HG03064 (cell line): ENCODE results near the gene OSBPL10.
A peak's percentile ranks its signal among the peaks of the same experiment; 100 is the strongest.

Source experiments
- ATAC-seq: cut with Tn5 transposase; IDR thresholded peaks from one replicate; pipeline ENCODE4 v1.9.1; 2021; ENCODE audit warnings: low read depth; ENCODE audit not compliant: unreplicated experiment

The OSBPL10 gene

DNA sequence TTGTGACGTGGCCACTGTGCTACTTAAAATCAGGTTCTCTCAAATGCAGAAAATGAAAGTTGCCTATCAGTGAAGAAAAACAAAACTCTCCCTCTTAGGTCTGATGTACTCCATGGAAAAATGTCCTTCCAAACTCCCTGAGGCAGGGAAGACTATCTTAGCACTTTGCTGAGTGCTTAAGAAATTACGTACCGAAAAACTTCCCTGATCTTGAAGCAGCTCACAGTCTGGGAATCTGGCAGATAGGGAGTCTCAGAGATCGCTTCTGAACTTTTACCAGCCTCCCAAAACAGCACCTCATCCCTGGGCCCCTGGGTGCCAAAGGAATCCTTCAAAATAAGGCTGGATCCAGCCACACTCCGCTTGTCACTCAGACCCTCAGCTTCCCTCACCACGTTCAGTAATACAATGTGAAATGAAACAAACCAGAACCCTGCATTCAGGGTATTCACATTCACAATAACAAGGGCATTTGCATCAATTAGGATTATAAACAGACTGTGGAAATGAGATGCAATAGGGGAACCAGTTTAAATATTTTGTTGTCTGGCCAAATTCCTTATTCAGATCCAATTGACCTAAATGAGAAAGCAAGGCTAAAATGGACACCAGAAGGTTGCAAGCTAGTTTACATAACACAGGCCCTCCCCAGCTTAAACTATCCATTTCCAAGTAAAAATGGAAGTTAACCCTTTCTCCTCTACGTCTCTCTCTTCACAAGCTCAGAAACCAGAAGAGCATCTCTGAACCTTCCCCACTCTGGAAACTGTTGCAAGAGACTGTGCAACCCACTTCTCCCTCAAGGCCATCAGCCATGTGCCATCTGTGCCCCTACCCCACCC is 20.9 kb downstream of the OSBPL10 start:
- no peak for ATAC-seq

DNA sequence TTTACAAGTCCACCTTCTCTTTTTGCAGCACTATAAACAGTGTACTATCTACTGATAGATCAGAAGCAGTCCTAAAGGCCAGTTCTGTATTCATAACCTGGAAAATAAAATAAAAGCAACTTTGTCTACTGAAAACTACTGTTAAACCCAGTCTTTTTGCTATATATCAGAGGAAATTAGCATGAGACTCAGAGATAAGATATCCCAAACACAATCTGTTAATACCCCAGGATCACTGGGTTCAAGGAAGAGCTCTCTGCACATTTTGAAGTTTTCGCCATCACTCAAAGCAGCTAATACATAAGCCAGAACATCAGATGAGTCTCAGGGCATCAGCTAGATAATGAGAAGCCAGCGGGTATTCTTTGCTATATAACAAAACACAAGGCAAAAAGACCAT is 21.8 kb downstream of the OSBPL10 start:
- no peak for ATAC-seq

DNA sequence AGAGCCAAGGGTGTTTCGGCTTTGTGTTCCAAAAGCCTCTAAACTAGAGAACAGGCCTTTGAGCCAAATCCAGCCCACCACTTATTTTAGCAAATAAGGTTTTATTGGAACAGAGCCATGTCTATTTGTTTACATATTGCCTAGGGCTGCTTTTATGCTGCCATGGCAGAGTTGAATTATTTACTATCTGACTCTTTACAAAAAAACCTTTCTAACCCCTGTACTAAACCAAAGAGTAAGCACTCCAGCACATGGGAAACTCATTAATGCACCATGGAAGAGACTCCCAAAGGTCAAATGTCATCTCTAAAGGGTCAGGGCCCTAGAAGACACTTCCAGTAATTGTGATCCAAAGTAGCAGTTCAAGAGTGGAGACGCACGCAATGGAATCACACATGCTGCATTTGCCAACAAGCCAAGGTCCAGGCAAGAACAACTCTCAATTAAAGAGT is 22.3 kb downstream of the OSBPL10 start:
- ATAC-seq = no peak

DNA sequence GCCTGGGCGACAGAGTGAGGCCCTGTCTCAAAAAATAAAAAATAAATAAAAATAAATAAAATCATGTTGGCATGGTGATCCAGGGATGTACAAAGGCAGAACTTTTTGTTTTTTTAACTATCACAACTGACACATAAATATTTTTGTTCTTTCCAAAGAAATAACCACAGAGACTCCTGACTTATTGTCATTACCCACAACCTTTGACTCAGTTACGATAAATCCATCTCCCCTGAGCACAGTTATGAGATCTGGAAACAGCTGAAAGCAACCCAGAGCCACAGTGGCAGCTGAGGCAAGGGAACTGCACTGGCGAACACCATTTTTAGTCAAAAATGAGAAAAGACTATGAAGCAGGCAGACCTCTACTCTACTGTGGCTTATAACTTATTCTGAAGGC is 24.0 kb downstream of the OSBPL10 start:
- no peak for ATAC-seq

DNA sequence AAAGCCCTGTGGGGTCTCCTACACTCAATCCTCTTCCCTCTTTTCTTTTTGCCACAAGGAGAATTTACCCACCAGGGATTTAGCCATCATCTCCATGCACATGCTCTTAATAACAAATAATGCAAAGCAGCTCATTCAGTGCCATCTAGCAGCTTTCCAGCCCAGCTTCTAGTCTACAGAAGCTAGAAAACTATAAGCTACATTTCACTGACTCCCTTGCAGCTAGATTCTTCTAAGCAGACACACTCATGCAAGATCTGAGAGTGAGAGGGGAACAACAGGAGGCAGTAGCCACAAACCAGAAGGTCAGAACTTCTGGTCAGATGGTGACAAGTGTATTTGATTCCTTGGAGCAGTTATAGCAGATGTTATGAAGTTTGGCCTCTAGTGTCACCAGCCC is 25.5 kb downstream of the OSBPL10 start:
- no peak for ATAC-seq

DNA sequence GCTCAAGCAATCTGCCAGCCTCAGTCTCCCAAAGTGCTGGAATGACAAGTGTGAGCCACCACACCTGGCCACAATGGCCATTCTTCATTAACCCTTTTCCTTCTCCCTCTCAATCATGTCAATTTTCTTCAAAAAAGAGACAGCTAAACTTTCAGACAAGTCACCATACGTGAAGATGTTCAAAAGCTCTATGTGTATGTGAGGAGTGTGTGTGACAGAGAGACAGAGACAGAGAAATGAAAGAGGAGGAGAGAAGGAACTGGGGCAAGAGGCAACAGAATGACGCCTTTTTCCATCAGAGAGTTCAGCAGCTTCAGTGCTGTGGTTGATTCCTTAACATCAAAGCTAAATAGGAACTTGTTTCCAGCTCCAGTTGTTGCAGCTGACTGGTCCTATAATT is 27.4 kb downstream of the OSBPL10 start:
- ATAC-seq = no peak

DNA sequence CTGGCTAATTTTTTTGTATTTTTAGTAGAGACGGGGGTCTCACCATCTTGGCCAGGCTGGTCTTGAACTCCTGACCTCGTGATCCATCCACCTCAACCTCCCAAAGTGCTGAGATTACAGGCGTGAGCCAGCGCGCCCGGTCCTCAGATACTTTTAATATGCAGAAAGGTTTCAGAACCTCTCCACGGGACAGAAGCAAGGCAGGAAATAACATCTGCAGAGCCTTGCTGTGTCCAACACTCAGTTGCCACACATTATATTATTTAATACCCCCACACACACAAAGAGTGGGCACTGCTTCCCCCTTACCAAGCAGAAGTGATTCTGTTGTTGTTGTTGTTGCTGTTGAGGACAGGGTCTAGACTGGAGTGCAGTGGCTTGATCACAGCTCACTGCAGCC is 28.0 kb downstream of the OSBPL10 start:
- ATAC-seq = no peak

DNA sequence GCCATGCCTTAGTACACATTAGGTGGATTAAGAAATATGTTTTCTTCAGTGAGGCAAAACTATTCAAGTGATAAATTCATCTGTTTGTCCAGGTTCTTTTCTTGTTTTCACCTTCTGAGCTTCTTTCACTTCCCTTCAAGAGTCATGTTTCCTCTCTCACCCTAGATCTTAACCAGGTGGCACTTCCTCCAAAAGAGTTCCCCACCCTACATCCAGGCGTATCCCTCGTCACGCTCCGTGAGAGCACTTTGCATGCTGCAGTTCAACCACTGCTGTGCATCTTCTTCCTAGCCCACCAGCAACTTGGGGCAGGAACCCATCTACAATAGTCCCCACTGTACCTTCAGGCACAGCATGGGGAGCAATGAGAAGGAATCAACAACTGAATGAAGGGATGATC is 28.9 kb downstream of the OSBPL10 start:
- ATAC-seq = peak; percentile 80

DNA sequence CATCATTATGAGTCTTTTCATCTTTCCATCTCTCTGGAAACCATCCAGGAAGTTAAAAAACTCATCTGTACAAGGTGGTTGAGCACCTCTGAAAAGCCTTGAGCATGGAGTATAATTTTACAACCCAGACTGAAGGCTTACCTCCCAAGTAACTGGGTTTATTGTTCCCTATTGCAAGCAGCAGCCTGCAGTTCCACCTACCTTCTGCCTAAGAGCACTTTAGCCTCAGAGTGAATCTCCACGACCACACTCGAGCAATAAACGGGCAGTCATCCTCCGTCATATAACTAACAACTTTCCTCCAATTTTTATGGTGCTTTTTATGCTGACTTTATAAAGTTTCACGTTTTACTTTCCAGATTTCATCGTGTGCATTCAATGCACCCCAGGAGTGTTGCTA is 32.8 kb downstream of the OSBPL10 start:
- no peak for ATAC-seq

DNA sequence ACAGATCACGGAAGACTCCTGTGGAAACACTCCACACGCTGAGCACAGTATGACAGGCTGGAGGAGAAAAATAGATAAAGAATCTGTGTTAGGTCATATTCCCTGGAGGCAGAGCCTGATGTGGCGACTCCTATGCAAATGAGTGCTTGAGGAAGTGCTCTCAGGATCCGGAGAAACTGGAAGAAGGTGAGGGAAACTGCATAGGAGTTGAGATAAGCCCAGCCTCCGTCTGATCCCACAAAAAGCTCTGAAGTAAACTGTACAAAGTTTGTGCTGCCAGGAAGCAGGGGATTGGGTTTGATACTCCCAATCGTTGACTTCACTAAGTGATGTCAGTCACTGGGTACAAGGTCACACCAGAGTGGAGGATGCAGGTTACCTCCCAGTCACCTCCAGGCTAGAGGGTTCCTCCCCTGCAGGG is 33.4 kb downstream of the OSBPL10 start:
- no peak for ATAC-seq

DNA sequence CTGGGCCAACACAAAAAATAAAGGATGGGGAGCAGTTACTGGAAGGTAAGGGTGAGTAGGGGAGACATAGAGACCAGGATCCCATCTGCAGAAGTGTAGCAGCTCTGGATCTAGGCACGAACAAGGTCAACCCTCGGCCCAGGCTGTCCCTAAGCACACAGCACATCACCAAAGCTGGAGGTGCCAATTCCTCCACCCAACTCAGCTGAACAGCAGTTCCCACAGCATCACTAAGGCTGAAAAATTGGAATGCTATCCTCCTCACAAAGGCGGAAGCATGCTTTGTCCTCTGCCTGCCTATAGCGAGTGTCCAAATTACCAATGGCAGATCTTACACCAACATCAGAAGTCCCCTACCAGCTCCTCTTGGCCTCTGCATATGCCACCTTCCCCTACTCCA is 33.9 kb downstream of the OSBPL10 start:
- no peak for ATAC-seq

DNA sequence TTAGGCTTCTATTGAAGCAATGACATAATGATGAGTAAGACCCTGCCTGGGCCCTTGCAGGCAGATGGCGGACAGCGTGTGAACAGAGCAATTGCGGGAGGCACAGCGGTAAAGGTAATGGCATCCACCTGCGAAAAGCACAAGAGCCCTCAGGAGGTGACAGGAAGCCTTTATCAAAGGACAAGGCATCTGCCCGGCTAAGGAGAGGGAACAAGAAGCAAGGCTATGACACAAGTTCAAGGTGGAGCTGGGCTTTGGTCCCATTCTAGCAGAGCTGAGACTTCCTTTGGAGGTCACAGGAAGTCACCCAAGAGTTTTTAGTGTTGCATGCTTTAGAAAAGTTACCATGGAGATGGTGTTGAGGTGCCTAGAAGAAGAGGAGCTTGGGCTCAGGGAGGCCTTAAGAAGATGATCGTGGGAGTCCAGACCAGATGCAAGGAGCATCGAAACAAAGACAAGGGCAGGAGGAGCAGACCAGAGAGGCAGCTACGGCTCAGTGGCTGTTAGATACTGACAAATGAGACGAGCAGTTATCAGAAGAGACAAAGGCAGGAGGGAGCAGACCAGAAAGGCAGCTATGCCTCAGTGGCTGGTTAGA is 34.5 kb downstream of the OSBPL10 start:
- ATAC-seq = no peak

DNA sequence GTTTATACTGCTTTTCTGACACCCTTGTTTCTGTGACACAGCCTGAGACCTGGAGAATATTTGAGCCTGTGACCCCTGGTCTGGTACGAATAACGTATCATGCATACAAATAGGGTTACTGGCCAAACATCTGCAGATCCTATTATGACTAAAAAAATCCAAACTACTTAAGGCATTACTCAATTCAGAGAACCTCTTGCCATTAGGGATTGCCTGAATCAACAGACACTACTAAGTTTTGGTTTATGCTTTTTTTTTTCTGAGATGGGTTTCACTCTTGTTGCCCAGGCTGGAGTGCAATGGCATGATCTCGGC is 35.4 kb downstream of the OSBPL10 start:
- ATAC-seq = no peak

DNA sequence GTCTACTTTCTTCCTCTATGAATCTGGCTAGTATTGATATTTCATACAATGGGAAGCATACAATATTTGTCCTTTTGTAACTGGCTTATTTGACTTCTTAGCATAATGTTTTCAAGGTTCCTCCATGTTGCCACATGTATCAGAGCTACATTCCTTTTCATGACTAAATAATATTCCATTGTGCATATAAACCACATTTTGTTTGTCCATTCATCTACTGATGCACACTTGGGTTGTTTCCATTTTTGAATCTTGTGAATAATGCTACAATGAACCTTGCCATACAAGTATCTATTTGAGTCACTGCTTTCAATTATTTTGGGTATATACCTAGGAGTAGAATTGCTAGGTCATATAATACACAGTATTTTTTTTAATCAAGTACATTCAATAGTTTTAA is 38.0 kb downstream of the OSBPL10 start:
- no peak for ATAC-seq

DNA sequence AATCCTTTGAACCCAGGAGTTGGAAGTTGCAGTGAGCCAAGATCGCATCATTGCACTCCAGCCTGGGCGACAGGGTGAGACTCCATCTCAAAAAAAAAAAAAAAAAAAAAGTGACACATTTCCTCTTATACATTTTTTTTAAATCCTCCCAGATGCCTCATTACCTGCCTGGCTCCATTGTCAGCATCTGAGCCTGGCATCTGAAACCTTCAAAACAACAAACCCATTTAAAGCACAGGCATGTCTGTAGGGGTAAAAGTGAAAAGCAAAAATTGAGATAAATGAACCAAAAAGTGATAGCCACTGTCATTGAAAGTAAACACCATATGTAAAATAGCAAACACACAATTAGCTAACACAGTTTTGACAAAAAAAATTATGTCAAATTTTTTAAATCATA is 38.6 kb downstream of the OSBPL10 start:
- no peak for ATAC-seq

DNA sequence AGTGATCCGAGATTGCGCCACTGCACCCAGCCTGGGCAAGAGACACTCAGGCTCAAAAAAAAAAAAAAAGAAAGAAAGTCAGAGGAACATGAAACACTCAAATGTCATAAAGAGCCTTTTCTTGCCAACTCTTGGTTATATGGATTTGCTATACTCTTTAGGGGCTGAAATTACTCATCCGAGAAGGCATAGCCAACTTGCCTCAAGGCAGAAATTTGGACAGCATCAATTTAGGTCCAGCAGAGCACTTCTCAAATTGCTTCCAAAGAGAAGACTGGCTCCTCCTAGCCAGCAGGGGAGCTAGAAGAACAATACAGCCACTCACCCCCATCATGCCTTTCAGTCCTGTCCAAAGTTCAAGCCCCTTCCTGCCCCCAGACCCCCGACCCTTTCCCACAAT is 43.8 kb downstream of the OSBPL10 start:
- no peak for ATAC-seq

DNA sequence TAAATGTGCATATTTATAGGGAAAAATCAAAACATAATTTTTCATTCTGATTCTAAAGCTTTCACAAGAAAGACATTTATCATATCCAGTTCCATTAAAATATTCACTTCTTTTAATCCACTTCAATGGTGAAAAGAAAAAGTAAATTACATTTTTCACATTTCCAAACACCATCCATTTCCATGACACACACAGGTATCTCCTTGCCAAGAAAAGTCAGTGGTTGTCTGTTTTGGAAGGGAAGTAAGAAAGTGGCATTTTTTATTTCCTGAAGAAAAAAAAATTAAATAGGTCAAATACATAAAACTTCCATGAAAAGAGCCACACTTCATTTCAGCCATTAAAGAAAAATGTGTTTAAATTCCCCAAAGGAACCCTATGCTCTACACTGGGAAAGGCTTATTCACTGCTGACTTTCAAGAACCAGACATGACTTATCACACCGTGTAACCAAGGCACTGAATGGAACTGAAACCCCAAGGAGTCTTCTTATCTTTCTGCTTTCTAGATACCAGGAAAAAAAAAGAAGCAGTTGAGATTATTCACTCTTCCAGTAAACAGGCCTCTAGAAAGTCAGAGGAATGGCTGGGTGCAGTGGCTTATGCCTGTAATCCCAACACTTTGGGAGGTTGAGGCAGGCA is 44.5 kb downstream of the OSBPL10 start:
- ATAC-seq = no peak

DNA sequence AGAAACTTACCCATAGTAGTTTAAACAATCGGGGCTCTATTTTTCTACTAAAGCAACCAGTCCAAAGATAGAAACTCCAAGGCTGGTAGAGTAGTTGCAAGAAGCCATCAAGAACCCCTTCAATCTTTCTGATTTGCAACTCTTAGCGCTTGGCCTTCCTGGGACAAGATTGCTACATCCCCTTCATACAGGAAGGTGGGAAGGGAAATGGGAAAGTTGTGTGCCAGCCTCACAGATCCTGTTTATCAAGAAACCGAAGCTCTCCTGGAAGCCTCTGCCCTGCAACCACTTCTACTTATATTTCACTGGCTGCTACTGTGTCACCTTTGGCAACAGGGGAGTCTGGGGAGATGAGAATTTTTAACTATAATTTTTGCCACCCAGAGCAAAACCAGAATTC is 46.2 kb downstream of the OSBPL10 start:
- no peak for ATAC-seq

DNA sequence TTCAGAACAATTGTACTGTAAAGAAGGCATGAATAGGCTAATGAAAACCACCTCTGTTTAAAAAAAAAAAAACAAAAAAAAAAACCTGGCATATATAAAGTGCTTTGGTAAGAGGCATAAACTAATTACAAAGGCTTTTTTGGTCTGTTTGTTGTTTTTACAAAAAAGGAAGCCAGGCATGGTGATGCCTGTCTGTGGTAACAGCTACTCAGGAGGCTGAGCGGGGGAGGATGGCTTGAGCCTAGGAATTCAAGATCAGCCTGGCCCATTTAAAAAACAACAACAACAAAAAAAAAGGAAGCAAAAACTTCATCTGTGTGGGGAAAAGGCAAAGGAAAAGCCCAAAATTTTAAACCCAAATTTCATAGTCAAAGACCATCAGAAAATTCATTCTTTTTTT is 47.0 kb downstream of the OSBPL10 start:
- no peak for ATAC-seq

DNA sequence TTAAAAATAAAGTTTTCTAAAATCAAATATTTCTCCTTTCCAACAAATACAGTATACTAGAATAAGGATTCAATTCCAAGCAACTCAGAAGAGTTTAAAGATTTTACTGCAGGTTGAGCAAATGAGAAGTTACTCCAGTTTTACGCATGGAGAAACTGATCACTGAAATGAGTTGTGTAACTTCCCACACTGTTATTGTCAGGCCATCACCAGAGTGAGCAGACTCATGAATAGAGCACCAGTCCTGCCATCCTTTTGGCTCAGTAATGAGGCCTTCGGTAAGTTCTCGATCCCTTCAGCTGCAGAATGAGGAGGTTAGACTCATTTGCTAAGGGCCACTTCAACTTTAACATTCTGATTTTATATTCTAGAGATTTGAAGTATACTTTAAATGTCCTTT is 48.1 kb downstream of the OSBPL10 start:
- ATAC-seq = no peak

DNA sequence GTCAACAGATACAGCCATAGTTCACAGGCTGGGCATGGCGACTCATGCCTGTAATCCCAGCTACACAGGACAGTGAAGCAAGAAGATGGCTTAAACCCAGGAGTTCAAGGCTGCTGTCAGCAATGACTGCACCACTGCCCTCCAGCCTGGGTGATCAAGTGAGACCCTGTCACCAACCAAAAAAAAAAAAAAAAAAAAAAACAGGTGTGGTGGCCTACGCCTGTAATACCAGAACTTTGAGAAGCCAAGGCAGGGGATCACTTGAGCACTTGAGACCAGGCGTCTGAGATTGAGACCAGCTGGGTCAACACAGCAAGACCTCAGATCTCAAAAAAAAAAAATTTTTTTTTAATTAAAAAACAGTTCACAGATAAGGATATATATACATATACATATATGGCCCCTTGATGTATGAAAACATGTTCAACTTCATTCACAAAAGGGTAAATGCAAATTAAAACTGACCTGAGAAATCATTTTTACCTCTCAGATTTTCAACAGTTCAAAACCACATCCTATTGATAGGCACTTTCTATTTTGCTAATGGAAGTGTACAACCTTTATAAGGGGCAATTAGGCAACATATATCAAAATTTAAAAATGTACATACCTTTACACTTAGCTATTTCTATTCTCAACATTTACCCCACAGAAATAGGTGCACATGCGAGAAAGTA is 51.1 kb downstream of the OSBPL10 start:
- no peak for ATAC-seq
